HepG2 (cell line): ENCODE measurements around the gene NME2. TPM values are rescaled to one million over a fixed set of nuclear protein-coding genes. Genes with fewer than 3 reads are reported as not detected.

Source experiments
- RARA ChIP-seq: IDR thresholded peaks from 2 replicates; pipeline ENCODE4 v1.6.1; 2016; ENCODE audit warnings: missing genetic modification reagents, missing compliant biosample characterization
- RBFOX2 ChIP-seq: fragments of 200-400 bp; formaldehyde crosslinking; IDR thresholded peaks from 2 replicates; pipeline ENCODE4 v1.6.1; 2017; ENCODE audit warnings: low read depth, mild to moderate bottlenecking, low read length
- TCF7L2 ChIP-seq: IDR thresholded peaks from 2 replicates; pipeline ENCODE4 v1.6.1; 2011; ENCODE audit warnings: mild to moderate bottlenecking, low read depth, low read length, moderate library complexity
- ZNF503 ChIP-seq: sonication (generic); formaldehyde crosslinking; IDR thresholded peaks from 2 replicates; pipeline ENCODE4 v1.4.0; 2020; ENCODE audit warnings: missing genetic modification reagents
- polyA plus RNA-seq, 8 experiments: library from polyadenylated mRNA; depleted of rRNA in 3 of 8; stranded (reverse) in 7 of 8; unstranded in 1 of 8; fragments of >200 nt; fragmentation: Illumina TruSeq in 4 of 8; extraction: Trizol in 4 of 8; gene quantifications; 2 replicates each; pipeline versions ENCODE4 v1.2.1 to v1.2.3, GENCODE V29; 2011 to 2016; ENCODE audit warnings: low read depth in 4 of 8, missing spikeins in 1 of 8, mixed read lengths in 1 of 8; ENCODE audit not compliant: insufficient read depth in 1 of 8
- total RNA-seq, 5 experiments: library from RNA; depleted of rRNA; stranded (reverse); fragments of >200 nt; fragmentation: Illumina TruSeq; extraction: Trizol; gene quantifications; 2 replicates each; pipeline ENCODE4 v1.2.3, GENCODE V29; 2016; ENCODE audit warnings: low read depth in 1 of 5
- TF ChIP-seq, protein P1 (sequence below): sonication (generic); formaldehyde crosslinking; IDR thresholded peaks from one replicate; pipeline ENCODE4 v1.5.1; 2020; ENCODE audit warnings: mild to moderate bottlenecking, missing genetic modification reagents; ENCODE audit errors: not compliant biosample characterization
- TF ChIP-seq, protein P2 (sequence below): IDR thresholded peaks from 2 replicates; pipeline ENCODE4 v1.6.1; 2016; ENCODE audit warnings: low read depth, missing genetic modification reagents, missing compliant biosample characterization

Gene NME2
- total and polyA plus RNA-seq, 2 of the 13 experiments (the other 11 are each of a cell fraction or from before 2014, with no cell fraction given) = 790 to 1,213 TPM

- TF ChIP-seq, protein P1, sequence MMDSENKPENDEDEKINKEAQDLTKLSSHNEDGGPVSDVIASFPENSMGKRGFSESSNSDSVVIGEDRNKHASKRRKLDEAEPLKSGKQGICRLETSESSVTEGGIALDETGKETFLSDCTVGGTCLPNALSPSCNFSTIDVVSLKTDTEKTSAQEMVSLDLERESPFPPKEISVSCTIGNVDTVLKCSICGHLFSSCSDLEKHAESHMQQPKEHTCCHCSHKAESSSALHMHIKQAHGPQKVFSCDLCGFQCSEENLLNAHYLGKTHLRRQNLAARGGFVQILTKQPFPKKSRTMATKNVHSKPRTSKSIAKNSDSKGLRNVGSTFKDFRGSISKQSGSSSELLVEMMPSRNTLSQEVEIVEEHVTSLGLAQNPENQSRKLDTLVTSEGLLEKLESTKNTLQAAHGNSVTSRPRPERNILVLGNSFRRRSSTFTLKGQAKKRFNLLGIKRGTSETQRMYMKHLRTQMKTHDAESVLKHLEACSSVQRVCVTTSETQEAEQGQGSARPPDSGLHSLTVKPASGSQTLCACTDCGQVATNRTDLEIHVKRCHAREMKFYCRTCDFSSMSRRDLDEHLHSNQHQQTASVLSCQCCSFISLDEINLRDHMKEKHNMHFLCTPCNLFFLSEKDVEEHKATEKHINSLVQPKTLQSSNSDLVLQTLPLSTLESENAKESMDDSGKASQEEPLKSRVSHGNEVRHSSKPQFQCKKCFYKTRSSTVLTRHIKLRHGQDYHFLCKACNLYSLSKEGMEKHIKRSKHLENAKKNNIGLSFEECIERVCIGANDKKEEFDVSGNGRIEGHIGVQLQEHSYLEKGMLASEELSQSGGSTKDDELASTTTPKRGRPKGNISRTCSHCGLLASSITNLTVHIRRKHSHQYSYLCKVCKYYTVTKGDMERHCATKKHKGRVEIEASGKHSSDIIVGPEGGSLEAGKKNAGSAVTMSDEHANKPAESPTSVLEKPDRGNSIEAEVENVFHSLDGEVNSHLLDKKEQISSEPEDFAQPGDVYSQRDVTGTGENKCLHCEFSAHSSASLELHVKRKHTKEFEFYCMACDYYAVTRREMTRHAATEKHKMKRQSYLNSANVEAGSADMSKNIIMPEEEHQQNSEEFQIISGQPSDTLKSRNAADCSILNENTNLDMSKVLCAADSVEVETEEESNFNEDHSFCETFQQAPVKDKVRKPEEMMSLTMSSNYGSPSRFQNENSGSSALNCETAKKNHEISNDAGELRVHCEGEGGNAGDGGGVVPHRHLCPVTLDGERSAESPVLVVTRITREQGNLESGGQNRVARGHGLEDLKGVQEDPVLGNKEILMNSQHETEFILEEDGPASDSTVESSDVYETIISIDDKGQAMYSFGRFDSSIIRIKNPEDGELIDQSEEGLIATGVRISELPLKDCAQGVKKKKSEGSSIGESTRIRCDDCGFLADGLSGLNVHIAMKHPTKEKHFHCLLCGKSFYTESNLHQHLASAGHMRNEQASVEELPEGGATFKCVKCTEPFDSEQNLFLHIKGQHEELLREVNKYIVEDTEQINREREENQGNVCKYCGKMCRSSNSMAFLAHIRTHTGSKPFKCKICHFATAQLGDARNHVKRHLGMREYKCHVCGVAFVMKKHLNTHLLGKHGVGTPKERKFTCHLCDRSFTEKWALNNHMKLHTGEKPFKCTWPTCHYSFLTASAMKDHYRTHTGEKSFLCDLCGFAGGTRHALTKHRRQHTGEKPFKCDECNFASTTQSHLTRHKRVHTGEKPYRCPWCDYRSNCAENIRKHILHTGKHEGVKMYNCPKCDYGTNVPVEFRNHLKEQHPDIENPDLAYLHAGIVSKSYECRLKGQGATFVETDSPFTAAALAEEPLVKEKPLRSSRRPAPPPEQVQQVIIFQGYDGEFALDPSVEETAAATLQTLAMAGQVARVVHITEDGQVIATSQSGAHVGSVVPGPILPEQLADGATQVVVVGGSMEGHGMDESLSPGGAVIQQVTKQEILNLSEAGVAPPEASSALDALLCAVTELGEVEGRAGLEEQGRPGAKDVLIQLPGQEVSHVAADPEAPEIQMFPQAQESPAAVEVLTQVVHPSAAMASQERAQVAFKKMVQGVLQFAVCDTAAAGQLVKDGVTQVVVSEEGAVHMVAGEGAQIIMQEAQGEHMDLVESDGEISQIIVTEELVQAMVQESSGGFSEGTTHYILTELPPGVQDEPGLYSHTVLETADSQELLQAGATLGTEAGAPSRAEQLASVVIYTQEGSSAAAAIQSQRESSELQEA (CRISPR knock-in tag) = peak; percentile 23
- peak; percentile 39; the same call in 1 of the 2 replicates for TF ChIP-seq RBFOX2
- TF ChIP-seq TCF7L2 = no peak
- TF ChIP-seq, protein P2, sequence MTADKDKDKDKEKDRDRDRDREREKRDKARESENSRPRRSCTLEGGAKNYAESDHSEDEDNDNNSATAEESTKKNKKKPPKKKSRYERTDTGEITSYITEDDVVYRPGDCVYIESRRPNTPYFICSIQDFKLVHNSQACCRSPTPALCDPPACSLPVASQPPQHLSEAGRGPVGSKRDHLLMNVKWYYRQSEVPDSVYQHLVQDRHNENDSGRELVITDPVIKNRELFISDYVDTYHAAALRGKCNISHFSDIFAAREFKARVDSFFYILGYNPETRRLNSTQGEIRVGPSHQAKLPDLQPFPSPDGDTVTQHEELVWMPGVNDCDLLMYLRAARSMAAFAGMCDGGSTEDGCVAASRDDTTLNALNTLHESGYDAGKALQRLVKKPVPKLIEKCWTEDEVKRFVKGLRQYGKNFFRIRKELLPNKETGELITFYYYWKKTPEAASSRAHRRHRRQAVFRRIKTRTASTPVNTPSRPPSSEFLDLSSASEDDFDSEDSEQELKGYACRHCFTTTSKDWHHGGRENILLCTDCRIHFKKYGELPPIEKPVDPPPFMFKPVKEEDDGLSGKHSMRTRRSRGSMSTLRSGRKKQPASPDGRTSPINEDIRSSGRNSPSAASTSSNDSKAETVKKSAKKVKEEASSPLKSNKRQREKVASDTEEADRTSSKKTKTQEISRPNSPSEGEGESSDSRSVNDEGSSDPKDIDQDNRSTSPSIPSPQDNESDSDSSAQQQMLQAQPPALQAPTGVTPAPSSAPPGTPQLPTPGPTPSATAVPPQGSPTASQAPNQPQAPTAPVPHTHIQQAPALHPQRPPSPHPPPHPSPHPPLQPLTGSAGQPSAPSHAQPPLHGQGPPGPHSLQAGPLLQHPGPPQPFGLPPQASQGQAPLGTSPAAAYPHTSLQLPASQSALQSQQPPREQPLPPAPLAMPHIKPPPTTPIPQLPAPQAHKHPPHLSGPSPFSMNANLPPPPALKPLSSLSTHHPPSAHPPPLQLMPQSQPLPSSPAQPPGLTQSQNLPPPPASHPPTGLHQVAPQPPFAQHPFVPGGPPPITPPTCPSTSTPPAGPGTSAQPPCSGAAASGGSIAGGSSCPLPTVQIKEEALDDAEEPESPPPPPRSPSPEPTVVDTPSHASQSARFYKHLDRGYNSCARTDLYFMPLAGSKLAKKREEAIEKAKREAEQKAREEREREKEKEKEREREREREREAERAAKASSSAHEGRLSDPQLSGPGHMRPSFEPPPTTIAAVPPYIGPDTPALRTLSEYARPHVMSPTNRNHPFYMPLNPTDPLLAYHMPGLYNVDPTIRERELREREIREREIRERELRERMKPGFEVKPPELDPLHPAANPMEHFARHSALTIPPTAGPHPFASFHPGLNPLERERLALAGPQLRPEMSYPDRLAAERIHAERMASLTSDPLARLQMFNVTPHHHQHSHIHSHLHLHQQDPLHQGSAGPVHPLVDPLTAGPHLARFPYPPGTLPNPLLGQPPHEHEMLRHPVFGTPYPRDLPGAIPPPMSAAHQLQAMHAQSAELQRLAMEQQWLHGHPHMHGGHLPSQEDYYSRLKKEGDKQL = peak; percentile 49; the same call in 1 of the 2 replicates
- 0 out of 2 replicates have a peak, but pooled peaks have one; percentile 27 for TF ChIP-seq RARA
- no peak for TF ChIP-seq ZNF503 (CRISPR knock-in tag)
Measured at GRCh38 chr17:51121620-51122472, 44.4 kb upstream of the NME2 start (continued).
